Measurements from ENCODE around the gene TMBIM6.

- no peak for TF ChIP-seq CTCF (IDR thresholded peaks at IDR 0.05)
- no peak for TF ChIP-seq POLR2AphosphoS5 (IDR thresholded peaks at IDR 0.05)
Observed at GRCh38 chr12:49733219-49734017, 7.9 kb upstream of the TMBIM6 start.
